Activated naive CD4-positive, alpha-beta T cell treated with anti-CD3 and anti-CD28 coated beads, Interleukin-2, amount 50 U/mL, for 16 hours (primary cell): Measurements from ENCODE around the gene AKT2.
"Not testable (repeated sequence)": the region's sequence is repeated elsewhere in the genome, so short reads cannot be mapped to it uniquely, and the experiment has no call there.

Experiments used
- DNase-seq: peaks from one replicate; pipeline ENCODE4 v3.0.0-alpha.2; 2020

AKT2 gene

DNA sequence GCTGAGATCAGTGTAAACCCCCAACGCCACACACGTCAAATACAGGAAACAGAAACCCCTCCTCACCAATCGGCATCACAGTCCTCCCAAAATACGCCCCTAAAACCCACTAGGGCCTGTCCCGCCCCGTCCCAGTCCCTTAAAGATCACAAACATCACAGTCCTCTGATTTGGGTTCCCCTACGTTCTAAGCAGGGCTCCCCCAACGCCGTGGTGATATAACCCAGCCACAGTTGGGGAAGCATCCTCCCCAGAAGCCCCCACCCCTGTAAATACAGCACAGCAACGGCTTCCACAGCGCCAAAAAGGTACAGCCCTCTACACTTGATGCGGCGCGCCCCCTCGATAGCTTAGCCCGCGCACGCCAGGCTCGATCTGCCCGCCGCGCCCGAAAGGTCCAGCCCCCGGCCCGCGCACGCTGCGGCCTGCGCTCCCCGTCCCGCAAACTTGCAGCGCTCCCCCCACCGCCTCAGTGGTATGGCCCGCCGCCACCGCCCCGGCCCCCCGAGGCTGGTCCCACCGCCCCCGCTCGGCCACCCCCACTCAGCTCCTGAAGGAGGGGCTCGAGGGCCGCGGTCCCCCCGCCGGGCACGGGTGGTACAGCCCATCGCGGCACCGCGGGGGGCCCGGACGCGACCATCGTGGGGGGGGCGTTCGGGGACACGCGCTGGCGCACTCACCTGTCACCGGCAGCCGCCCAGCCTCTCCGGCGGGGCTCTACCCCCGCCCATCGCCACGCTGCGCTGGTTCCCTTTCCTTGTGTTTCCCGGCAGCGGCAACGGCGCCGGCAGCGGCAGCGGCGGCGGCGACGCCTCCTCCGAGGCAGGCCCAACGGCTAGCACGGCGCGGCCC lies at the start of gene AKT2:
Gene AKT2 (minus strand): TSS at position 845 of the 852 bp plus-strand sequence. CDS start 20,078 bp downstream, outside the sequence.
- DNase-seq: peak; percentile 61

DNA sequence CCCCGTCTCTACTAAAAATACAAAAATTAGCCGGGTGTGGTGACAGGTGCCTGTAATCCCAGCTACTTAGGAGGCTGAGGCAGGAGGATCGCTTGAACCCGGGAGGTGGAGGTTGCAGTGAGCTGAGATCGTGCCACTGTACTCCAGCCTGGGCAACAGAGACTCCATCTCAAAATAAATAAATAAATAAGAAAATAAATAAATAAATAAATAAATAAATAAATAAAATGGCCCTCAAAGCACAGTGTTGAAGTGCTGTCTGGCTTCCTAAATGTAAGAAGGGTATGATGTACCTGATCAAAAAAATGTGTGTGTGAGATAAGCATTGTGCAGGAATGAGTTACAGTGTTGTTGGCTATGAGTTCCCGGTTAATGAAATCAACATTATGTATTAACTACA lies 47.9 kb upstream of the AKT2 start:
- not testable (repeated sequence) for DNase-seq

DNA sequence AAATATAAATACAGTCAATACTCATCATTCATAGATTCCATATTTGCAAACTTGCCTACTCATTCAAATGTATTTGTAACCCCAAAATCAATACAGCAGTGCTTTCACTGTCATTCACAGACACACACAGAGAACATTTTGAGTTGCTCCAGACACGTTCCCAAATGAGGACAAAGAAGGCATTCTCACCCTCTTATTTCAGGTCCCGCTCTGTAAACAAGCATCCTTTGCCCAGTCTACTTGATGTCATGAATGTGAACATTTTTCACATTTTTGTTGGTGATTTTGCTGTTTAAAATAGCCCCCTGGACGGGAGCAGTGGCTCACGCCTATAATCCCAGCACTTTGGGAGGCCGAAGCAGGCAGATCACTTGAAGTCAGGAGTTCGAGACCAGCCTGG lies 47.5 kb upstream of the AKT2 start:
- DNase-seq: no peak

DNA sequence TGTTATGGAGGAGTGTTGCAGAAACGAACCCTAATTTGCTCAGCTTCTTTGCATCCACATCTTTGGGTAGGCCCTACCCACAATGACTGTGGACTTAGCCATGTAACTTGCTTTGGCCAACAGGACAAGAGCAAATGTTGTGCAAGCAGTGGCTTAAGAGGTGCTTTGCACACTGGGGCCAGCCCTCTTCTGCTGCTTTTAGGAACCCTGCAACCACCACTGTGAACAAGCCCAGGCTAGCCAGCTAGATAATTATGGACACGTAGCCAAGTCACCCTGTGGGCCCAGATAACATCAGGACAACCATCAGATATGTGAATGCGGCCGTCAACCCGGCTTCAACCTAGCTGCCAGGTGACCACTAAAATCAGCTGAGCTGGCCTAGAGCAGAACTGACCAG lies 45.9 kb upstream of the AKT2 start:
- no peak for DNase-seq

DNA sequence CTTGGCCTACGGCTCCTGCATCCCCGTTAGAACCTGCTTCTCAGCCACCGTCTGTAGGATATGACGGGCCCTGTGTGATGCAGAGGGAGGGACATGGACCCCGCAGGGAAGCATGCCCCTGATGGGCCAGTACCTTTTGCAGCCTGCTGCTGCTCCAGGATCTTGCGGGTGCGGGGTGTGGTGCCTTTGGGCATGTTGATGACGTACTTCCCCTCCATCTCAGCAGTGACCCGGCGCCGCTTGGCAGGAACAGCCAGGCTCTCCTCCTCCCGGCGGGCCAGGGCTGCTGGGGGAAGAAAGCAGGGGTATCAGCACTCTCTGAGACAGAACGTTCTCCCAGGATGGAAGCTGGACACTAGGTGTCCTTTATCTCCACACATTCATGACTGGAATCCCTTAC lies 41.1 kb upstream of the AKT2 start:
- no peak for DNase-seq

DNA sequence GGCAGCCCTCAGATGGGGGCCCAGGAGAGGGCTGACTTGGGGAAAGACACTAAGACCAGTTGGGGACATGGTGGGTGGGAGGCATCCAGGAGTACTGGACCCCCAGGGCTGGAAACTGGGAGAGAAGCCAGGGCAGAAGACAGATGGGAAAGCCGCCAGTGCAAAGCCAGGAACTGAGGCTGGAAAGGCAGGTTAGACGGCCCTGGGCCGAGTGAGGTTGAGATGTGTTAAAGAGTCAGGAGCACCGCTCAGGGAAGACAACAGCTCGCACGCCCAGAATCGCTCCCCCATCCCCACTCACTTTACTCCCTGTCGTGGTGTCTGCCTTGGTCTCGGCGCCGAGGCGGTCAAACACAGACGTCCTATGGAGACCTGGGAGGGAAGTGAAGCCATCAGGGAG lies 38.6 kb upstream of the AKT2 start:
- DNase-seq: no peak

DNA sequence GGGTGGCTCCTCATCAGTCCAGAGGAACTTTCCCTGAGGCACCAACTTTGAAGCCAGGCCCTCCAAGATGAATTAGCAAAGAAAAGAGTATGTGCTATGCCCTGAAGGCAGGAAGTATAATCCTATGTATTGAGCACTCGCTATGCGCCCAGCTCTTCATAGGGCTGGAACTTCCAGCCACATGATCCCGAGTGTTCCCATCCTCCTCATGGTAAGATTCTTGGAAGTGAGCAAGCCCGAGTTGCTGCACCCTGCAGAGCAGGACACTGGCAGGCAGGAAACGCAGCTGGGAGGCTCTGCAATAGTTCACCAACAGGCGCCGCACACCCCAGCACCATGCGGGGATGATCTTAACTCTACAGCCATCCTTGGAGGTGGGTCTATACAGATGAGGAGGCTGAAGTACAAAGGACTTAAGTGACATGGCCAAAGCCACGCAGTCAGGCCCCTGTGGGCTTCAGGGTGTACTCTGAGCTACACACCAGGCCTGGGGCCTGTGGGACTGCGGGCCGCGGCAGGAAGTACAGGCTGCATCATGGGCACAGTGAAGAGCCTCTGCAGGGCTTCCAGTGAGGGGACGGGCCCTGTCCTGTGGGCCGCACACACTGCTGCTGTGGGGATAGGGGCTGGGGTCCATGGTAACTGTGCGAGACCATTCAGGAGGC lies 37.9 kb upstream of the AKT2 start:
- DNase-seq: no peak

DNA sequence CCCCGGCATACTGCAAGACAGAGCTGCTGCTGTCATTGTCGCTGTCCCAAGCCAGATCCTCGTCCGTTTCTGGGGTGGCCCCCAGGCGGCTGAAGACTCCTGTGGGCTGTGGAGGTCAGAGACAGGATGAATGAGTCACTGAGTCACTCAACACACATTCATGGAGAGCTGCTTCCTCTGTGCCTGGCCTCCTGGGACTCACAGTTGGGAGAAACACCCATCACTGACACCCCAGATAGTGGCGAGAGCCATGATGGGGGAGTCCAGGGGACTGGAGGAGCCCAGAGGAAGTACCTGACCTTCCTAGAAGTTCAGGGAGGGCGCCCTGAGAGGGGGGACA lies 37.1 kb upstream of the AKT2 start:
- DNase-seq: no peak

DNA sequence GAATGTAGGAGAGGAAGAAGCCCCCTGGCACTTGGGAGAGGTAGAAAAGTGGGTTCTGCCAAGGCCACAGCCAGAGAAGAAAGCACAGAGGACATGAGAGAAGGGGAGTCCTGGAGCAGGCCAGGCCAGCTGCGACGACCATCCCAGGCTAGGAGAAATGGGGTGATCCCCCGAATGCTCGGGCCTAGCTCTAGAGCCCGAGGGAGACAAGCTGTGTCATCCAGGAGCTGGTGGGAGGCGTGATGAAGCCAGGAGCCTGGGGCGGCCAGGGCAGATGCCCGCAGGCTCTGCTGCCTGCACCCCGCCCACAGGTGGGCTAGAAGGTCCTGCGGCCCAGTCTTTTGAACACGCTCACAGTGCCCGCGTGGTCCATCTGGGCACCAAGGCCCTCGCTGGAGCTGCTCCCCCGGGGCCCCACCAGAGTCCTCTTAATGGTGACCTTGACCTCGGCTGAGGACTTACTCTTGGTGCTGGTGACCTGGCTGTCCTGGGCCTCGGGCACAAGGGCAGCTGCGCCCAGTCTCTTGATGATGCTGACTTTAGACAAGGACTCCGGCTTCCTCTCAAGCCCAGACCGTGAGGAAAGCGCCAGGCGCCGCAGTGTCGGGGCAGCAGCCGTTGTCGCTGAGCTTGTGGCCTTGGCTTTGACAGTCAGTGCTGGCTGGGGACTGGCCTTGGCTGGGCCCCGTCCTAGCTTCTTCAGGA lies 36.6 kb upstream of the AKT2 start:
- DNase-seq: no peak

DNA sequence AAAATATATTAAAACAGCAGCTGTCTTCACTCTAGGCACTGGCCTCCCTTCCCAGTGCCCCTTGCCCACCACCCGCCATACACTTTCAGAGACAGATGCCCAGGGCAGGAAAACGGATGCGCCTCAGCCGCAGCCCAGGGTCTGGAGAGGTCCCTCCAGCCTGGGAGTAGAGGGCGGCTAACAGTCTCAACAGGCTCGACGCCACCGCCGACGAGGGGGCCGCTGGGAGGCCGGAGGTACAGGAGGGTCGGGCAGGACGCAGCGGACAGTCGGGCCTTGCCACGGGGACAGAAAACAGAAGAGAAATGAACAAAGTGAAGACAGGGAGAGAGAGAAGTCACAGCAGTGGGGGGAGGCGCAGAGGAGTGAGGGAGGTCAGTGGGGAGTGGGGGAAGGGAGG lies 35.9 kb upstream of the AKT2 start:
- no peak for DNase-seq

DNA sequence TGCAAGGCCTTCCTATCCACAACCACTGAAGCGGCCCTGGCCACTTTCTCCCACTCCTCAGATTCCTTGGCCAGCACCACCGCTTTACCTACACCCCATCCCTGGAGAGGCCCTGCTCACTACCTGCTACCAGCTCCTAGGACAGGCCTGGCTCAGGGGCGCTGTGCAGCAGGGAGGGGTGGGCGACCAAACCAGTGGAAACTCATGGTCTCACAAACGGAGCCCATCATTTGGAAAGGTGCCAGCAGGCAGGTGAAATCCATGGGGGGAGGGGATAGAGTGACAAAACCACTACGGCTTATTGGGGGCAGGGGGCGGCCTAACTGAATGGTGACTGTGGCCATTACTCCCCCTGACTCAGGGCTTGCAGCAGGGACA lies 35.4 kb upstream of the AKT2 start:
- DNase-seq: no peak

DNA sequence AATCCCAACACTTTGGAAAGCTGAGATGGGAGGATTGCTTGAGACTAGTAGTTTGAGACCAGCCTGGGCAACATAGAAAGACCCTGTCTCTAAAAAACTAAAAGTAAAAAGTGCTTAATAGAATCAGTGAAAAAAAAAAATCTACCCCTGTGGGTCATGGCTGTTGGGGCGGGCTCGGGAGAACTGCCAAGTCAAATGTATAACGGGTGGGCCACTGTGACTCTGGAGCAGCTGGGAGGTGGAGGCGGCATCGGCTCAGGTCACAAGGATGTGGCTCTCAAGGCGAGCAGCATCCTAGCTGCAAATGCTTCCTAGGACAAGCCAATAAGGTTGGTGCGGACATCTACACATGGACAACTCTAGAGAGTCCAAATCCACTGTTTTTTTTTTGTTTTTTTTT lies 32.2 kb upstream of the AKT2 start:
- no peak for DNase-seq

DNA sequence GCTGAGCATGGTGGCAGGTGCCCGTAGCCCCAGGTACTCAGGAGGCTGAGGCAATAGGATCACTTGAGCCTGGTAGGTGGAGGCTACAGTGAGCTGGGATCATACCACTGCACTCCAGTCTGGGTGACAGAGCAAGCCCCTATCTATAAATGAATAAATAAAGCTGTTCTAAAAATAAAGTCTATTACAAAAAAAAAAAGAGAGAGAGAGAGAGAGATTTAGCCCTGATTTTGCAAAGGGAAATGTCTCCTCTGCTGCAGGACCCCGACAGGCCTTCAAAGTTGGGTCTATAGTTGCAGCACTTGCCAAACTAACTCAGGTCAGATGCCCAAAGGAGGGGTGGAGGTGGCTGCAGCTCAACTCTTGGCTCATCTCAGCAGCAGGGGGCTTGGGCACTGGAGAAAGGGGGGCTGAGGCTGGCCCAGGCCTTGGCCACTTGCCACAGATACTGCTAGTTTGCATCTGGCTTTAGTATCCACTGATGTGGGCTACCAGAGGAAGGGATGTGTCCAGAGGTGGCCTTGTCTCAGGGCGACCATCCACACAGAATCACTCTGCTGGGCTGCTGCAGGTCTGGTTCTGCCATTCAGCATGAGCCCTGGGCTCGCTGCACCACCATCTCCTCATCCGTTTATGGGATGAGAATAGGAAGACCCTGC lies 30.8 kb upstream of the AKT2 start:
- no peak for DNase-seq

DNA sequence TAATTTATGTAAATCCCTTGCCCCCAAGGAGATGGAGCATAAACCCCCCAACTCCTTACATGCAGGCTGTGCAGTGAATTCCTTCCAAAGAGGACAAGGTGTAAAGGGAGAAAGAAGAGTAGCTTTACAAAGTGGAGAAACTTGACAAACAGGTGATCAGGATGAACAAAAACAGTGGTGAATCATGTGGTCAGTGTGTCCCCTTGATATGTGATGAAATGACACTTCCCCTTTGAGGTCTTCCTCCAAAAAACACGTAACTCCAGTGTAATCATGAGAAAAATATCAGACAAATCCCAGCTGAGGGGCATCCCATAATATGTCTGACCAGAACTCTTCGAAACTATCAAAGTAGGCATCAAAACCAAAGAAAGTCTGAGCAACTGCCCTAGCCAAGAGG lies 29.5 kb upstream of the AKT2 start:
- no peak for DNase-seq

DNA sequence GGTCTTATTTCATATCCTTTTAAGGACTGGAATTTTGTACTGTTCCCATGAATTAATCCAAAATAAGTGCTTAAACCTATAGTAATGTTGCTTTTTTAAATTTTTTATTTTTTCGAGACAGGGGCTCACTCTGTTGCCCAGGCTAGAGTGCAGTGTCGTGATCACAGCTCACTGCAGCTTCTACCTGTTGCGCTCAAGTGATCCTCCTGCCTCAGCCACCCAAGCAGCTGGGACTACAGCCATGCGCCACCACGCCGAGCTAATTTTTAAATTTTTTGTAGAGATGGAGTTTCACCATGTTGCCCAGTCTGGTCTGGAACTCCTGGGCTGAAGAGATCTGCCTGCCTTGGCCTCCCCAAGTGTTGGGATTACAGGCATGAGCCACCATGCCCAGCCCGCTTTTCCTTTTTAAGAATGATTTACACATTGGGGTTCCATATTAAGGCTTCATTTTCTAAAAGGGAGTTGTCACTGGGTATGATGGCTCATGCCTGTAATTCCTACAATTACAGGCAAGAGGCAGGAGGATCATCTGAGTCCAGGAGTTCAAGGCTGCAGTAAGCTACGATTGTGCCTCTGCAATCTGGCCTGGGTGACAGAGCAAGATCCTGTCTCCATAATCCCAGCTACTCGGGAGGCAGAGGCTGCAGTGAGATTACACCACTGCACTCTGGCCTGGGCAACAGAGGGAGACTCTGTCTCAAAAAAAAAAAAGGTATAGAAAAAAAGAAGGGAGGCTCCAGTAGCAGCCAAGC lies 28.3 kb upstream of the AKT2 start:
- no peak for DNase-seq

DNA sequence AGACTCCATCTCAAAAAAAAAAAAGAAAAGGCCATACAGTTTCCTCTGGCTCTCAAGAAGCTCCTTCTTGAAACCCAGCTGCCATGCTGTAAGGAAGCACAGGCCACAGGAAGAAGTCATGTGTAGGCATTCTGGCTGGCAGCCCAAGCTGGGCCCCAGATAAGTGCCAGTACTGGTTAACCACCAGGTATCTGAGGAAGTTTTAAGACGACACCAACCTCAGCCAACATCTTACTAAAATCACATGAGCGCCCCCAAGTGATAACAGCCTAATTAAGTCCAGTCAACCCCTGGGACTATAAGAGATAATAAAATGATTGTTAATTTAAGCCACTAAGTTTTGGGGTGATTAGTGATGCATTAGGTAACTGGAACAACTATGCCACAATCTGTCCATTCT lies 27.4 kb upstream of the AKT2 start:
- no peak for DNase-seq

DNA sequence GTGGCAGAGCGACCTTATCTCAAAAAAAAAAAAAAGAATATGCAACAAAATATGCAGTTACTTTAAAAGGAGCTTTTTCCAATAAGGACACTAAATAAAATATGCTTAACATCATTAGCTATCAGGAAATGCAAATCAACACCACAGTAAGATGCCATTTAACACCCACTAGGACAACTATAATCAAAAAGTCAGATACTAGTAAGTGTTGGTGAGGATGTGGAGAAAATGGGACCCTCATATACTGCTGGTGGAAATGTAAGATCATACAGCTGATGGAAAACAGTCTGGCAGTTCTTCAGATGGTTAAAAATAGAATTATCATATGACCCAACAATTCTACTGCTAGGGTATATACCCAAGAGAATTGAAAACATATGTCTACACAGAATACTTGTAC lies 24.5 kb upstream of the AKT2 start:
- no peak for DNase-seq

DNA sequence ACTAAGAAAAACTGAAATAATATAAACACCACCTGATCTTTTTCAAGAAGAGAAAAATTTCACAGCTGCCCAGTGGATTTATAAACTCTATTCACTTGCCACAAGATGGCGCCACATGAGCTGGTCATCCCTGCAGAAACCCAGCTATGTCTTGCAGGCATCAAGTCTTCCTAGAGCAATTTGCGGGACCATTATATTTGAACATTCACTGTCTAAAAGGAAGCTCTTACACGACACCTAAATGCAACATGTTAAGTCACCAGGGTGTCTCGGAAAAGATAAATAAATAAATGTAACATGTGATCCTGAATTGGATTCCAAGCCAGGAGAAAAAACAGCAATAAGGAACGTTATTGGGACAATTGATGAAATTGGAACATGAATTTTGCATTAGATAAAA lies 20.3 kb upstream of the AKT2 start:
- DNase-seq: peak; percentile 69

DNA sequence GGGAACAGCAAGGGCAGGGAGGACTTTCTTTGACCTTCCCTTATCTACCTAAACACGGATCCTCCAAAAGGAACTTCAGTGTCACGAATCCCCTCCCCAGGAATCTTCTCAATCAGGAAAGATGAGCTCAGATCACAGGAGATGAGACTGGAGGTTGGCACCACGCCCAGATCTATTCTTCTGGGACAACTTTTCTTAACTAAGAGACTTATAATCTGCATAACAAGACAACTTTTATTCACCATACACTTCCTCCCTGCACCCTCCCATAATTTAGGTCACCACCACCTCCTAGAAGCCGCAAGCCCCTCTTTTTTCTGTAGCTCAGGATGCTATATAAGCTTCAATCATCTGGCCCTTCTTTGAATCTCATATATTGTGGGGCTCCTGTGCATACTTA lies 19.2 kb upstream of the AKT2 start:
- no peak for DNase-seq

DNA sequence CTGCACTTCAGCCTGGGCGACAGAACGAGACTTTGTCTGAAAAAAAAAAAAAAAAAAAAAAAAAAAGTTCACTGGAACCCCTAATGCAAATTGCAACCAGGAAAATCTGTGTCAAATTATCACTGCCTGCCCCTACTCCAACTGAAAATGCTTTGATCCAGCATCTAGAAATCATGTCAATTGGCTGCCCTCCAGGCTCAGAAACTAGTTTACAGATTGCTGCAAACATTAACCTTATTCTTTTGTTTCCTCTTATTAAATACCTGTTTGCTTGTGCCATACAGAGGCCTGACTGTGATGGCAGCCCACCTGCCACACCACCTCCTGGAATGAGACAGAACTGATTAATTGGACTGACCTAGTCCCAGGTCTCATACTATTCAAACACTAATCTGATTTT lies 18.6 kb upstream of the AKT2 start:
- DNase-seq: no peak

DNA sequence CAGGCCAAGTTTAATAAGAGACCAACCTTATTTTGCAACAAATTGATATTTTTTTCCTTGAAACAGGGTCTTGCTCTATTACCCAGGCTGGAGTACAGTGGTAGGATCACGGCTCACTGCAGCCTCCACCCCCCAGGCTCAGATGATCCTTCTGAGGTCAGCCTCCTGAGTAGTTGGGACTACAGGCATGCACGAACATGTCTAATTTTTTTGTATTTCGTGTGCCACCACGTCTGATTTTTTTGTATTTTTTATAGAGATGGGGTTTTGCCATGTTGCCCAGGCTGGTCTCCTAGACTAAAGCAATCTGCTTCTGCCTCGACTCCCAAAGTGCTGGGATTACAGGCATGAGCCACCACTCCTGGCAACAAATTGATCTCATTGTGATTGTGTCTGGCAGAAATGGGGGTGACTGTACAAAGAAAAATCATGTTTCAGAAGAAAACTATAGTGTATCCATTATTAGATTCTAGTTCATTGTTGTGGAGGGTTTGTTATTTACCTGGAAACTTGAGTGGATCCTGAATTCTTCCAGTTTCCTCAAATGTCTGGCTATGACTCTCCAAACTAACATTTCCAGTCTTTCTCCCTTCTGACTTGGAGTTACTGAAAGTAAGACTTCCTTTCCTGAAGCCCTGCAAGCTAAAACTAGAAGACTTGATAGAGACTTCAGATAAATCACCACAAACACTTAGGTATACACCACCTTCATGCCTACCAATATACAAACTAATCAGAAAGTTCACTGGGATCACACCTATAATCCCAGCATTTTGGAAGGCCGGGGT lies 17.3 kb upstream of the AKT2 start:
- no peak for DNase-seq

DNA sequence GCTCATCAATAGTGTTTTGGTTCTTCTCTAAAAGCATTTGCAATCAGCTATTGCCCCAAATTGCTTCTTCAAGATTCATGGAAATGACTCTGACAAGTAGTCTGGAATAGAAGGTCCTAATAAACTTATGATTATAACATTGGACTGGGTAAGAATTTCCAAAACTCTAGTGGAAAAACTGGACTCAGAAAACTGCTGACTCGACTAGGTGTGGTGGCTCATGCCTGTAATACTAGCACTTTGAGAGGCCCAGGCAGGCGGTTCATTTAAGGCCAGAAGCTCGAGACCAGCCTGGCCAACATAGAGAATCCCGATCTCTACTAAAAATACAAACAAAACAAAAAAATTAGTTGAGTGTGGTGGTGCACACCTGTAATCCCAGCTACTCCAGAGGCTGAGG lies 15.5 kb upstream of the AKT2 start:
- no peak for DNase-seq
